GM18867 (cell line): ENCODE results near the gene PPP3CA.
"Not testable (repeated sequence)": the region's sequence is repeated elsewhere in the genome, so short reads cannot be mapped to it uniquely, and the experiment has no call there.

Source experiments
- ATAC-seq: cut with Tn5 transposase; IDR thresholded peaks from one replicate; pipeline ENCODE4 v1.9.1; 2021; ENCODE audit warnings: mild to moderate bottlenecking, moderate library complexity; ENCODE audit not compliant: unreplicated experiment

PPP3CA gene

GRCh38 chr4:101183221-101183620 is 164.1 kb downstream of the PPP3CA start:
- ATAC-seq = no peak

GRCh38 chr4:101182688-101183087 is 164.6 kb downstream of the PPP3CA start:
- not testable (repeated sequence) for ATAC-seq

- no peak for ATAC-seq
Observed at GRCh38 chr4:101178731-101179130, 168.6 kb downstream of the PPP3CA start.

GRCh38 chr4:101177154-101177553 is 170.2 kb downstream of the PPP3CA start:
- no peak for ATAC-seq

GRCh38 chr4:101175896-101176676 is 171.2 kb downstream of the PPP3CA start:
- no peak for ATAC-seq

GRCh38 chr4:101174679-101175345 is 172.5 kb downstream of the PPP3CA start:
- no peak for ATAC-seq

GRCh38 chr4:101172369-101172768 is 175.0 kb downstream of the PPP3CA start:
- ATAC-seq = no peak

- no peak for ATAC-seq
Observed at GRCh38 chr4:101171747-101172146, 175.6 kb downstream of the PPP3CA start.

GRCh38 chr4:101169044-101170014 is 178.0 kb downstream of the PPP3CA start:
- peak; percentile 100 for ATAC-seq

- no peak for ATAC-seq
Observed at GRCh38 chr4:101163936-101164335, 183.4 kb downstream of the PPP3CA start.

- no peak for ATAC-seq
Observed at GRCh38 chr4:101162990-101163380, 184.3 kb downstream of the PPP3CA start.

- ATAC-seq = no peak
Observed at GRCh38 chr4:101160792-101161592, 186.3 kb downstream of the PPP3CA start.

GRCh38 chr4:101158507-101158906 is 188.8 kb downstream of the PPP3CA start:
- no peak for ATAC-seq

GRCh38 chr4:101158134-101158482 is 189.2 kb downstream of the PPP3CA start:
- ATAC-seq = no peak

- ATAC-seq = no peak
Observed at GRCh38 chr4:101157415-101158133, 189.8 kb downstream of the PPP3CA start.

- ATAC-seq = peak; percentile 61
Observed at GRCh38 chr4:101156619-101157310, 190.6 kb downstream of the PPP3CA start.

- ATAC-seq = no peak
Observed at GRCh38 chr4:101155945-101156344, 191.4 kb downstream of the PPP3CA start.

GRCh38 chr4:101155368-101155767 is 192.0 kb downstream of the PPP3CA start:
- ATAC-seq = no peak

GRCh38 chr4:101153653-101154052 is 193.7 kb downstream of the PPP3CA start:
- ATAC-seq = no peak
